Fibroblast of skin of right quadriceps (primary cell): ENCODE results near the gene RXRA.

Experiments used
- DNase-seq: peaks from one replicate; pipeline ENCODE4 v3.0.0-alpha.2; 2013

Gene RXRA

GRCh38 chr9:134456756-134457305, 130.6 kb downstream of the RXRA start:
- no peak for DNase-seq

- DNase-seq = no peak
These were observed 131.3 kb downstream of the RXRA start for GRCh38 chr9:134457321-134458206.

GRCh38 chr9:134458207-134459108, 132.2 kb downstream of the RXRA start:
- DNase-seq = peak; percentile 73

GRCh38 chr9:134459164-134459563, 132.9 kb downstream of the RXRA start:
- DNase-seq = no peak

- DNase-seq = no peak
These were observed 133.3 kb downstream of the RXRA start for GRCh38 chr9:134459573-134459972.

GRCh38 chr9:134460206-134460605, 134.0 kb downstream of the RXRA start:
- DNase-seq = no peak

- DNase-seq = no peak
These were observed 134.6 kb downstream of the RXRA start for GRCh38 chr9:134460896-134461295.

- DNase-seq = no peak
These were observed 135.2 kb downstream of the RXRA start for GRCh38 chr9:134461426-134461982.

- no peak for DNase-seq
These were observed 136.1 kb downstream of the RXRA start for GRCh38 chr9:134462318-134462717.

GRCh38 chr9:134463280-134463679, 137.0 kb downstream of the RXRA start:
- no peak for DNase-seq

GRCh38 chr9:134466869-134467616, 140.8 kb downstream of the RXRA start:
- DNase-seq = no peak

GRCh38 chr9:134468358-134468757, 142.1 kb downstream of the RXRA start:
- no peak for DNase-seq

- no peak for DNase-seq
These were observed 143.0 kb downstream of the RXRA start for GRCh38 chr9:134469041-134469875.

- DNase-seq = no peak
These were observed 146.0 kb downstream of the RXRA start for GRCh38 chr9:134472256-134472655.

GRCh38 chr9:134473141-134474054, 147.1 kb downstream of the RXRA start:
- DNase-seq = no peak

GRCh38 chr9:134474055-134474370, 147.8 kb downstream of the RXRA start:
- DNase-seq = peak; percentile 29

GRCh38 chr9:134475011-134475790, 148.9 kb downstream of the RXRA start:
- DNase-seq = peak; percentile 91

GRCh38 chr9:134476272-134476941, 150.2 kb downstream of the RXRA start:
- no peak for DNase-seq

- DNase-seq = no peak
These were observed 150.7 kb downstream of the RXRA start for GRCh38 chr9:134476942-134477335.
